HepG2 (cell line): ENCODE measurements around the gene EIF3L. TPM values are rescaled to one million over a fixed set of nuclear protein-coding genes. Genes with fewer than 3 reads are reported as not detected.
A peak's percentile ranks its signal among the peaks of the same experiment; 100 is the strongest.

Experiments
- ATAD3A ChIP-seq: sonication (generic); formaldehyde crosslinking; IDR thresholded peaks from 2 replicates; pipeline ENCODE4 v1.4.0; 2020; ENCODE audit warnings: missing genetic modification reagents
- DR1 ChIP-seq: sonication (generic); formaldehyde crosslinking; IDR thresholded peaks from 2 replicates; pipeline ENCODE4 v1.8.0; 2021; ENCODE audit warnings: mild to moderate bottlenecking, missing genetic modification reagents, inconsistent platforms
- E2F5 ChIP-seq: sonication (generic); formaldehyde crosslinking; conservative IDR thresholded peaks from 2 replicates; pipeline ENCODE4 v1.4.0; 2020; ENCODE audit warnings: missing genetic modification reagents
- ERF ChIP-seq: IDR thresholded peaks from 2 replicates; pipeline ENCODE4 v1.6.1; 2018; ENCODE audit warnings: missing biosample characterization, missing genetic modification reagents
- GATAD2A ChIP-seq: IDR thresholded peaks from 2 replicates; pipeline ENCODE4 v1.6.1; 2016
- GTF3A ChIP-seq: sonication (generic); formaldehyde crosslinking; conservative IDR thresholded peaks from 2 replicates; pipeline ENCODE4 v1.4.0; 2020; ENCODE audit warnings: mild to moderate bottlenecking, missing genetic modification reagents
- LCORL ChIP-seq, 2 experiments: fragments of 450-650 bp in 1 of 2; sonication (generic) in 1 of 2; formaldehyde crosslinking in 1 of 2; IDR thresholded peaks; 2 replicates each; pipeline versions ENCODE4 v1.5.0 to v1.6.1; 2017 to 2020; ENCODE audit warnings: antibody characterized with exemption in 1 of 2, missing genetic modification reagents in 1 of 2
- NCOA1 ChIP-seq: sonication (generic); formaldehyde crosslinking; IDR thresholded peaks from 2 replicates; pipeline ENCODE4 v1.9.0; 2021; ENCODE audit warnings: missing genetic modification reagents
- PLSCR1 ChIP-seq: sonication (generic); formaldehyde crosslinking; IDR thresholded peaks from 2 replicates; pipeline ENCODE4 v1.5.0; 2020; ENCODE audit warnings: missing genetic modification reagents, mild to moderate bottlenecking, borderline replicate concordance
- PPARG ChIP-seq: conservative IDR thresholded peaks from 2 replicates; pipeline ENCODE4 v1.6.1; 2016; ENCODE audit warnings: missing biosample characterization, missing genetic modification reagents
- REST ChIP-seq, 2 experiments: IDR thresholded peaks; 2 replicates each; pipeline ENCODE4 v1.6.1; 2011 to 2012; ENCODE audit warnings: low read length in 2 of 2, borderline replicate concordance in 1 of 2, low read depth in 1 of 2, mild to moderate bottlenecking in 1 of 2, moderate library complexity in 1 of 2
- SETDB1 ChIP-seq: sonication (generic); formaldehyde crosslinking; IDR thresholded peaks from 2 replicates; pipeline ENCODE4 v1.5.1; 2020; ENCODE audit warnings: missing genetic modification reagents, mild to moderate bottlenecking, borderline replicate concordance
- SNAPC2 ChIP-seq: sonication (generic); formaldehyde crosslinking; IDR thresholded peaks from 2 replicates; pipeline ENCODE4 v1.8.1; 2022; ENCODE audit warnings: mild to moderate bottlenecking, missing genetic modification reagents
- SRY ChIP-seq: sonication (generic); formaldehyde crosslinking; IDR thresholded peaks from 2 replicates; pipeline ENCODE4 v1.8.0; 2022; ENCODE audit warnings: mild to moderate bottlenecking, missing genetic modification reagents
- TCF12 ChIP-seq, 2 experiments: fragments of 450-650 bp in 1 of 2; sonication (generic) in 1 of 2; formaldehyde crosslinking in 1 of 2; IDR thresholded peaks; 2 replicates each; pipeline versions ENCODE4 v1.6.1 to v1.8.0; 2017 to 2022; ENCODE audit warnings: antibody characterized with exemption in 1 of 2, mild to moderate bottlenecking in 1 of 2, missing genetic modification reagents in 1 of 2, moderate library complexity in 1 of 2
- TERF1 ChIP-seq: sonication (generic); formaldehyde crosslinking; IDR thresholded peaks from 2 replicates; pipeline ENCODE4 v1.8.0; 2022; ENCODE audit warnings: mild to moderate bottlenecking, missing genetic modification reagents, moderate library complexity
- TGIF2 ChIP-seq: IDR thresholded peaks from 2 replicates; pipeline ENCODE4 v1.6.1; 2016; ENCODE audit warnings: control low read depth, missing compliant biosample characterization
- YY1 ChIP-seq: IDR thresholded peaks from 2 replicates; pipeline ENCODE4 v1.6.1; 2011; ENCODE audit warnings: low read length, low read depth, moderate library complexity, mild to moderate bottlenecking; ENCODE audit not compliant: insufficient read depth, insufficient replicate concordance
- ZNF230 ChIP-seq: sonication (generic); formaldehyde crosslinking; IDR thresholded peaks from 2 replicates; pipeline ENCODE4 v1.4.0; 2020; ENCODE audit warnings: mild to moderate bottlenecking, missing genetic modification reagents
- ZNF674 ChIP-seq: sonication (generic); formaldehyde crosslinking; IDR thresholded peaks from 2 replicates; pipeline ENCODE4 v1.5.0; 2020; ENCODE audit warnings: low read depth, mild to moderate bottlenecking, missing genetic modification reagents
- ZNF747 ChIP-seq: sonication (generic); formaldehyde crosslinking; IDR thresholded peaks from 2 replicates; pipeline ENCODE4 v1.8.1; 2023; ENCODE audit warnings: missing genetic modification reagents, mild to moderate bottlenecking, borderline replicate concordance
- polyA plus RNA-seq, 8 experiments: library from polyadenylated mRNA; depleted of rRNA in 3 of 8; stranded (reverse) in 7 of 8; unstranded in 1 of 8; fragments of >200 nt; fragmentation: Illumina TruSeq in 4 of 8; extraction: Trizol in 4 of 8; gene quantifications; 2 replicates each; pipeline versions ENCODE4 v1.2.1 to v1.2.3, GENCODE V29; 2011 to 2016; ENCODE audit warnings: low read depth in 4 of 8, missing spikeins in 1 of 8, mixed read lengths in 1 of 8; ENCODE audit not compliant: insufficient read depth in 1 of 8
- total RNA-seq, 5 experiments: library from RNA; depleted of rRNA; stranded (reverse); fragments of >200 nt; fragmentation: Illumina TruSeq; extraction: Trizol; gene quantifications; 2 replicates each; pipeline ENCODE4 v1.2.3, GENCODE V29; 2016; ENCODE audit warnings: low read depth in 1 of 5

EIF3L gene
- total and polyA plus RNA-seq, 2 of the 13 experiments (the other 11 are each of a cell fraction or from before 2014, with no cell fraction given): 514 to 793 TPM

GRCh38 chr22:37807410-37808293 is 41.6 kb upstream of the EIF3L start, which contains the start of gene GCAT (continued):
- no peak for TF ChIP-seq PLSCR1 (CRISPR knock-in tag)
- TF ChIP-seq ATAD3A (CRISPR knock-in tag): no peak
- no peak for TF ChIP-seq GTF3A (CRISPR knock-in tag)
- peak in 1 of 2 experiments; percentile 28; a peak in 1 of 4 replicates for TF ChIP-seq REST (IDR thresholded peaks at IDR 0.05; ENCODE audit: borderline replicate concordance in 1 of 2, low read depth in 1 of 2, low read length in 2 of 2)
- no peak for TF ChIP-seq E2F5 (CRISPR knock-in tag)
- TF ChIP-seq SNAPC2: no peak
- TF ChIP-seq TGIF2 (CRISPR knock-in tag): 0 out of 2 replicates have a peak, but pooled peaks have one; percentile 25
- TF ChIP-seq ZNF230 (CRISPR knock-in tag): peak; percentile 40; the same call in 1 of the 2 replicates
- TF ChIP-seq DR1 (CRISPR knock-in tag): peak; percentile 55; the same call in 1 of the 2 replicates
- TF ChIP-seq GATAD2A (CRISPR knock-in tag): peak; percentile 69; the same call in 1 of the 2 replicates
- no peak for TF ChIP-seq TCF12 (IDR thresholded peaks at IDR 0.05)
- no peak for TF ChIP-seq TCF12 (CRISPR knock-in tag; IDR thresholded peaks at IDR 0.05)
- TF ChIP-seq TERF1 (CRISPR knock-in tag): no peak
- peak; percentile 48; the same call in 1 of the 2 replicates for TF ChIP-seq SRY
- peak; percentile 54; the same call in 1 of the 2 replicates for TF ChIP-seq PPARG (CRISPR knock-in tag)
- peak; percentile 9 for TF ChIP-seq YY1
- TF ChIP-seq ZNF674: peak; percentile 86; the same call in 1 of the 2 replicates
- TF ChIP-seq ERF: peak; percentile 89; the same call in 1 of the 2 replicates
- TF ChIP-seq ZNF747 (CRISPR knock-in tag): peak; percentile 47; the same call in 1 of the 2 replicates
- no peak for TF ChIP-seq LCORL (IDR thresholded peaks at IDR 0.05)
- 0 out of 2 replicates have a peak, but pooled peaks have one; percentile 8 for TF ChIP-seq LCORL (CRISPR knock-in tag; IDR thresholded peaks at IDR 0.05)
- TF ChIP-seq NCOA1 (CRISPR knock-in tag): no peak
- TF ChIP-seq SETDB1 (CRISPR knock-in tag): no peak
